Stimulated activated CD4-positive, alpha-beta T cell treated with anti-CD3 and anti-CD28 coated beads, Interleukin-12 subunit alpha, Interleukin-12 subunit beta, amount 100 ng/mL, for 4 hours (primary cell): ENCODE data around the gene SAMD11.
A peak's percentile ranks its signal among the peaks of the same experiment; 100 is the strongest.
"Not testable (repeated sequence)": the region's sequence is repeated elsewhere in the genome, so short reads cannot be mapped to it uniquely, and the experiment has no call there.

ENCODE experiments used
- DNase-seq: peaks from one replicate; pipeline ENCODE4 v3.0.0-alpha.2; 2020

Gene SAMD11

GRCh38 chr1:965526-966134 is 41.9 kb downstream of the SAMD11 start:
- DNase-seq, result no peak

DNA sequence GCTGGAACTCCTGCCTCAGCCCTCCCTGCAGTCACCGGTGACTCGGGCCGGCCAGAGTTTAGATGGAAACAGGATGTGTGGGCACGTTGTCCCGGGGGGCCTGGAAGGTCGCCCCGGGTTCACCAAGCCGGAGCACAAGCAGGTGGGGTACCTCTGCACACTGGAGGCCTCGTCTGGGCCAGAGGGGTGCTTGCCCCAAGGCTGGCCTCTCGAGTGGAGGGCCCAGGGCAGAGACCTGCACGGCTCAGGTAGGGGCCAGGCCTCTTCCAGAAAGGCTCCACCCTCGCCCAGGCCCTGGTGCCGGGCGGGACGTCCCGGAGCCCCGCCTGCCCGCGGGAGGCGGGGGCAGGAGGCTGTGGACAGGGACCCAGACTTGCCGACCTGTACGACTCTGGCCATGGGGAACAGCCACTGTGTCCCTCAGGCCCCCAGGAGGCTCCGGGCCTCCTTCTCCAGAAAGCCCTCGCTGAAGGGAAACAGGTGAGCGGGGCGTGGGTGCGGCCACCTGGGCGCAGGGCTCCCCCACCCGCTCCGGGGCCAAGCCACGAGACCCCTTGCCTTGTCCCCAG is 42.5 kb downstream of the SAMD11 start, which contains the start of gene PLEKHN1:
TSS of gene PLEKHN1 (plus strand) at position 348 of the 569 bp plus-strand sequence. CDS start at position 398, 50 bp downstream.
- peak; percentile 22 for DNase-seq

- DNase-seq, result peak; percentile 87
These were observed 43.1 kb downstream of the SAMD11 start for GRCh38 chr1:966704-967300.

DNA sequence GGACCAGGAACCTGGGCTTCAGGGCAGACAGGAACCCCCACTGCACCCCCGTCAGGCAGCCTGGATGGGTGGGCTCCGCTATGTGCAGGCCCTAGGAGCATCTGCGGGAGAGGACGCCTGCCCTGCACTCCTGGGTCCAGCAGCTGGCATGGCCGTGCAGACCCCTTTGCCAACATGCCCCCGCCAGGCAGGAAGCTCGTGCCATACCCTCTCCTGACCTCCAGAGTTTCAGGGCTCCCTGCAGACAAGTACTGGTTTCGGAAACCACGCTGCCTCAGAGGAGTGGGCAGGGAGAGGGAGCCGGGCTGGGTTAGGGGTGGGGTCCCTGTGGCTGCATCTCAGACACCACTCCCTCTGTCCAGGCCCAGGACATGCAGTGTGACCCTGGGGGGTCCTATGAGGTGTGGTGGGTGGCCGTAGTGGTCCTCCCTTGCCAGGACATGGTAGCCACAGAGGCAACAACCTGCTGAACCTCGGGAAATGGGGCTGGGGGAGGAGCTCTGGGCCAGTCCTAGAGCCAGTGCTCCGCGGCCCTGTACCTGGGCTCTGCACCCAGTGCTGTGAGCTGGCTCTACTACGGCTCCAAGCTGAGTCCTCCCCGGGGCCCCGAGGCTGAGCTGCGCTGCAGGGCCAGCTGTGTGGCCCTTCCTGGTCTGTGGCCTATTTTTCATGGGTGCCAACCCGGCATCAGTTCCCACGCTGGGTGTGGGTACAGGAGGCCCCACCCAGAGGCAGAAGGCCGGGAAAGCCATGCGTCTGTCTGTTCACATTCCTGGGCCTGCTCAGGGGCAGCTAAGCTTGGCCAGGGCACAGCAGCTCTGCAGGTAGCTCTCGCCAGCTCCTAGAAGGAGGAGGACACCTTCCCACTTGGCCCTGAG is 44.0 kb downstream of the SAMD11 start:
- DNase-seq, result no peak

DNA sequence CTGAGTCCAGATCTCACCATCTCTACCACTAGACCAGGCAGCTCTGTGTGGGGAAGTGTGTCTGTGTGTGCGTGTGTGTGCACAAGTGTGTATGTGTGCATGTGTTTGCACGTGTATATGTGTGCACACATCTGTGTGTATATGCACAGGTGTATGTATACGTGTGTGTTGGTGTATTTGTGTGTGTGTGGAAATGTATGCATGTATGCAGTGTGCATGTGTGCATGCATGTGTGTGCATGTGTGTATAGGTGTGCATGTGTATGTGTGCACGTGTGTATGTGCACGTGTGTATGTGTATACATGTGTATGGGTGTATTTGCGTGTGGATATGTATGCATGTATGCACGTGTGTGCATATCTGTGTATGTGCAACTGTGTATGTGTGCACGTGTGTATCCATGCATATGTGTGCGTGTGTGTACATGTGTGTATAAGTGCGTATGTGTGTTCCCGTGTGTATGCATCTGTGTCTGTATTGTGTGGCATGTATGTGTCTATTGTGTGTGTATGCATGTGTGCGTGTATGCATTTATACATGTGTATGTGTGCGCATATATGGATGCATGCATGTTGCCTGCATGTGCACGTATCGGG is 45.6 kb downstream of the SAMD11 start:
- DNase-seq, result no peak

- no peak for DNase-seq
These were observed 46.7 kb downstream of the SAMD11 start for GRCh38 chr1:970242-970972.

- no peak for DNase-seq
These were observed 47.4 kb downstream of the SAMD11 start for GRCh38 chr1:970973-971730.

DNA sequence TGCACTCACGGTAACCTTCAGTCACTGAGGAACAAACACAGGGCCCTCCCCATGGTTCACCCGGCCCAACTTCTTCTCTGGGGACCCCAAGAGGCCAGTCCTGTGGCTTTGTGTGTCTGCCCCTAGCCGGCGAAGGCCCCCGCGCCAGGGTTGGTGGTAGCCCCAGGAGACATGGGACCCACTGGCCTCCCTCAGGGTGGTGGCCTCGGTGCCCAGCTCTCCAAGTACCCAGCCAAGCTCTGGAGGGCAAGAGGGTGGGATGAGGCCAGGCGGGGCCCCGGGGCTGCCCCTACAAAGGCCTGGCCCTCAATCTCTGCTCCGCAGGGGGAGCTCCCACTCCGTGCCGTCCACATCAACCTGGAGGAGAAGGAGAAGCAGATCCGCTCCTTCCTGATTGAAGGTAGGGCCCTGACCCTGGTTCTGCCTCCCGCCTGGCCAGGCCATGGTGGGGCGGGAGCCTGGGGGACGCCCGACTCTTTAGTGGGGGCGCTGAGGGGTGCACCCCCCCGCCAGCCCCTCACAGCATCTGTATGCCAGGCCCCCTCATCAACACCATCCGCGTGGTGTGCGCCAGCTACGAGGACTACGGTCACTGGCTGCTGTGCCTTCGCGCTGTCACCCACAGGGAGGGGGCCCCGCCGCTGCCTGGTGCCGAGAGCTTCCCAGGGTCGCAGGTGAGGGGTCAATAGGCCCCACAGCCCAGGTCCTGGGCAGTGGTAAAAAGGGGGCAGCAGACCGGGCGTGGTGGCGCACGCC is 48.2 kb downstream of the SAMD11 start:
- no peak for DNase-seq

DNA sequence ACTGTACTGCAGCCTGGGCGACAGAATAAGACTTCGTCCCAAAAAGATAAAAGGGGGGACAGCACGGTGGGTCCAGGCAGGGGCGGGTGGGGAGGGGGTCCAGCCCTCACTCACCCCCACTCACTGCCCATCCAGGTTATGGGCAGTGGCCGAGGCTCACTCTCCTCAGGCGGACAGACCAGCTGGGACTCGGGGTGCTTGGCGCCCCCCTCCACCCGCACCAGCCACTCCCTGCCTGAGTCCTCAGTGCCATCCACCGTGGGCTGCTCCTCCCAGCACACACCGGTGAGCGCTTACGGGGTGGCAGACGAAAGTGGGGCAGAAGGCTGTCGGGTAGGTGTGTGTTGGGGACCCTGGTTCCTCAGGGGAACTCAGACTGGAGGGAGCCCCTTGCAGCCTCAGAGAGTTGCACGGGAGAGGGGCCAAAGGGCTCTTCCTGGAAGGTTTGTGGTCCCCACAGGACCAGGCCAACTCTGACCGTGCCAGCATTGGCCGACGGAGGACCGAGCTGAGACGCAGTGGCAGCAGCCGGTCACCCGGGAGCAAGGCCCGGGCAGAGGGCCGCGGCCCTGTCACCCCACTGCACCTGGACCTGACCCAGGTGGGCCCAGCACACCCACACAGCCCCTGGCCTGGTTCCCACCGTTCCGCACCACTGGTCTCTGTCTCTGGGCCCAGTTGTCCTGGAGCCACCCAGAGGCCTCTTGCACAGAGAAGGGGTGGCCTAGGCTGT is 49.2 kb downstream of the SAMD11 start:
- no peak for DNase-seq

GRCh38 chr1:973459-974292 is 50.0 kb downstream of the SAMD11 start:
- DNase-seq, result no peak

- DNase-seq, result no peak
These were observed 50.5 kb downstream of the SAMD11 start for GRCh38 chr1:974293-974640.

DNA sequence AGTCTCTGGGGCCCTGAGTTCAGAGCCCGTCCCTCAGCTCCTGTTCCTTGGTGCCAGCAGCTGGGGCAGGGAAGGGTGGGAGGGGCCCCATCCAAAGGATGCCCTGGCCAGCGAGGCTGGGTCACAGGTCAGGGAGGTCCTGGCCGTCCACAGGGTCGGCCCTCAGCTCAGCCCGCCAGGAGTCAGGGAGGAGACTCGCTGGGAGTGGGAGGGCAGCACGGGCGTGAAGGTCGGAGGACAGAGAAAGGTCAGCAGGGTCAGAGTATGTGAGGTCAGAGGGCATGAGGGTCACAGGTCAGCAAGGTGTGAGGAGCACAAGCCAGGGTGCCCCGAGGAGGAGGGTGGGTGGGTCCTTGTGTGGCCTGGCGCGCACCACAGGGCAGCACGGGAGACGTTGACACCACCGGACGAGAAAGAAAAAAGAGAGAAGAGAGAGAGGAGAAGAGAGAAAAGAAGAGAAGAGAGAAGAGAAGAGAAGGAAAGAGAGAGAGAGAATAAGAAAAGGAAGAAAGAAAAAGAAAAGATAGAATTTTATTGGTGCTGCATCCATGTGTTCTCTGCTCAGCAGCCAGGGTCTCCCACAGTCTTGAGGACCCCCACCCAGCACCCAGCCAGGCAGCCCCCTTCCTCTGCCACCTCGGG is 51.1 kb downstream of the SAMD11 start:
- DNase-seq, result no peak

GRCh38 chr1:975365-975764 is 51.6 kb downstream of the SAMD11 start:
- no peak for DNase-seq

- peak; percentile 63 for DNase-seq
These were observed 52.4 kb downstream of the SAMD11 start for GRCh38 chr1:975896-976683.

- not testable (repeated sequence) for DNase-seq
These were observed 53.1 kb downstream of the SAMD11 start for GRCh38 chr1:976791-977190.

DNA sequence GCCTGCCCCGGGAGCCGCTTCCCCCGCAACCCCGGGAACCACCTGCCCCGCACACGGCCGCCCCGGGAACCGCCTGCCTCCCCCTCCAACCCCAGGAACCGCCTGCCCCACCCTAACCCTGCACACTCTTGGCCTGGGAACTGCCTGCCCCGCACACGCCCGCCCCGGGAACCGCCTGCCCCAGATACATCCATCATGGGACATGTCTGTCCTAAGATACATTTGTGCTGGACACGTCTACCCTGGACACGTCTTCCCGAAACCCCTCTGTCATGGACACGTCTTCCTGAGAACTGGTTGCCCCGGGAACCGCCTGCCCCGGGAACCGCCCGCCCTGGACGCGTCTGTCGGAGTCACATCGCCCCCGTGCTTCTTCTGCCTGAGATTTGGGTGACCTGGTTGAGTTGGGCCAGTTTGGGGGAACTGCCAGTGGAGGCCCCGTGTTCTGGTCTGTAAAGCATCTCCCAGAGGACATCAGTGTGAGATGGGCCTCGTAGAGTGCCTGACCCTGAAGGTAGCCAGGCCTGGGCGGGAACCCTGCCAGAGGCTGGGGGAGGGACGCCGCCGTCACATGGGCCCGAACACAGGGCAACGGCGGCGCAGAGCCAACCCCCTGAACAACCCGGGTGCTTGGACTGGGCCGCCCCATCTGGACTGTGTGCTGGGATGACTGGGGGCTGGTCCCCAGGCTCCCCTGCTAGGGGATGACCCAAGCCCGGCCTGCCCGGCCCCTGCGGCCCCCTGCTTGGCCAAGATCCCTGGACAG is 54.5 kb downstream of the SAMD11 start:
- DNase-seq, result no peak
